ENCODE results near the gene ACOX1.

- no peak for TF ChIP-seq FOXM1 (IDR thresholded peaks at IDR 0.05; ENCODE audit: low read depth)
- TF ChIP-seq TAF1 (IDR thresholded peaks at IDR 0.05; ENCODE audit: borderline replicate concordance, low read depth, low read length) = no peak
- TF ChIP-seq JUND (IDR thresholded peaks at IDR 0.05) = no peak; the same call in 1 of the 2 replicates
- TF ChIP-seq YY1 (IDR thresholded peaks at IDR 0.05; ENCODE audit: low read depth) = no peak
- TF ChIP-seq CTCF (IDR thresholded peaks at IDR 0.05) = no peak
- TF ChIP-seq FOXJ3 (CRISPR knock-in tag; IDR thresholded peaks at IDR 0.05) = no peak
- no peak for TF ChIP-seq POLR2AphosphoS5 (IDR thresholded peaks at IDR 0.05; ENCODE audit: low read depth, low read length)
- no peak for TF ChIP-seq MAX (IDR thresholded peaks at IDR 0.05; ENCODE audit: low read depth)
- TF ChIP-seq MEF2A (IDR thresholded peaks at IDR 0.05; ENCODE audit: borderline replicate concordance, low read depth) = no peak
- no peak for TF ChIP-seq EP300 (IDR thresholded peaks at IDR 0.05; ENCODE audit: borderline replicate concordance in 1 of 2, low read depth in 1 of 2, low read length in 1 of 2)
- TF ChIP-seq EZH2phosphoT487 (IDR thresholded peaks at IDR 0.05; ENCODE audit: borderline replicate concordance, low read depth) = no peak
- TF ChIP-seq RFX5 (IDR thresholded peaks at IDR 0.05; ENCODE audit: low read length) = no peak
- no peak for TF ChIP-seq USF2 (IDR thresholded peaks at IDR 0.05; ENCODE audit: borderline replicate concordance, low read depth, low read length)
These were observed 25.8 kb upstream of the ACOX1 start for GRCh38 chr17:76004750-76005262.

All from SK-N-SH (cell line).